ENCODE data around the gene ZFHX2.

ZFHX2 gene

GRCh38 chr14:23559926-23560520, 8.5 kb upstream of the ZFHX2 start:
- DNase-seq: no peak
- peak; percentile 26 for ATAC-seq

DNA sequence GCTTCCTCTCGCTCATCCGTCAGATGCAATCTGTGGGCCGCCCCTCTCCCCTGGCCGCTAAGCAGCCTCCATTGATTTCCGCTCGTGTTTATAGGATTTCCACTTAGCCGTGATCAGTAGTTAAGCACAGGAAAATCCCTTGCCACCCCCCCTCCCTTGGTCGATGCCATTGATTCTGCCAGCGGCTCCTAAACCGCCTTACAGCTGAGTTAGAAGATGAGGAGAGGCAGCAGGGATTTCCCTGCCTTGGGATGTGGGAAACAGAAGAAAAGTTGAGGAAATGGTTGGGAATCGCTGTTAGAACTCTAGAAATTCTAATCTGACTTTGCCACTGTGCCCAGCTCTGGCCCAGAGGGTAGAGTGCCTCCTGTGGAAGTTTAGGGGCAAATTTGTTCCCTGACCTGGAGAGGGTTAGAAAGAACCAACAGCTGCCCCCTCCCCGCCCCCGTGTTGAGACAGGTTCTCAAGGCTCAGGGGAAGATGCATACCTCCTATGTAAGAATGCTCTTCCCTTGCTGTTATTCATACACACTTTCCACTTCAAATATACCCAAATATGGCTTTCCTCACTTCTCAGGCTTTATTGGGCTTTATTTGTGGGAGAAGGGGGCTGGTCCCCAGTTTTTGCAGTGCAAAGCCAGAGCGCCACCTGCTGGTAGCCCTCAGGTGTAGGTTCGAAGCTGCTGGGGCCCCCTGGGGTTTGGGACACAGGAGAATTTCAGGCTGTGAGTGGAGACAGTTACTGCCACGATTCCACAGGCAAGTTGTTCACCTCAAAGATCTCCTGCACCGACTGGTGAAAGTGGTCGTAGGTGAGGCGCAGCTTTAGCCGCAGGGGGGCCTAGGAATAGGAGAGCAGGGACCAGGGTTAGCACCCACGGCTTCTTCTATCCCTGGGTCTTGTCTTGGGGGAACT, 7.7 kb upstream of the ZFHX2 start:
- no peak for ATAC-seq
- DNase-seq: peak; percentile 82

DNA sequence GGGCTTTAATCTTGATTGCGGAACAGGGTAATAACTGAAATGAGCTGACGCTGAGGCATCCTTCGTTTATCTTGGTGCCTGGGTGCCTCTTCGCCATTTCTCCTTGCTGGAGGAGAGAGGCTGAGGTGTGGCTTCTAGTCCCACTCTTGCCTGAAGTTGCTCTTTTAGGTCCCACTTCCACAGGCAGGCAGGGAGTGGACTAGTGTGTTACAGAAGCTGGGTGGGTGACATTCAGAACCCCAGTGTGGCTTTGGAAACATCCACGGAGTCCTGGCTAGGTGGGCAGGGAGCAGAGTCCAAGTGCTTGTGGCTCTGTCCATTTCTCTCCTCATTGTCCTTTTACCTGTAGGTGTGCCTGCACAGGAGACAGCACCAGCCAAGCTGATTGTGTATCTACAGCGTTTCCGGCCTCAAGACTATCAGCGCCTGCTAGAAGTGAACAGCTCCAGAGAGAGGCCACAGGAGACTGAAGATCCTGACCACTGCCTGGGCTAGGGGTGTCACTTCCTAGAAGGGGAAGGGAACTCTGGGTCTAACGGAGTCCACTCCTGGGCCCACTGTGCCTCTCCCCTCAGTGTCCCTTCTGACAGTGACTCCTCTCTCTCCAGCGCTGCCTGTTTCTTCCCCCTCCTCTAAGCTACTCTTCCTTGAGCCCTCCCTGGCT, 6.9 kb upstream of the ZFHX2 start:
- no peak for ATAC-seq

GRCh38 chr14:23557946-23558345, 6.4 kb upstream of the ZFHX2 start:
- no peak for DNase-seq
- no peak for ATAC-seq

More for the DNA sequence above, 6.9 kb upstream of the ZFHX2 start:
- DNase-seq: no peak

DNA sequence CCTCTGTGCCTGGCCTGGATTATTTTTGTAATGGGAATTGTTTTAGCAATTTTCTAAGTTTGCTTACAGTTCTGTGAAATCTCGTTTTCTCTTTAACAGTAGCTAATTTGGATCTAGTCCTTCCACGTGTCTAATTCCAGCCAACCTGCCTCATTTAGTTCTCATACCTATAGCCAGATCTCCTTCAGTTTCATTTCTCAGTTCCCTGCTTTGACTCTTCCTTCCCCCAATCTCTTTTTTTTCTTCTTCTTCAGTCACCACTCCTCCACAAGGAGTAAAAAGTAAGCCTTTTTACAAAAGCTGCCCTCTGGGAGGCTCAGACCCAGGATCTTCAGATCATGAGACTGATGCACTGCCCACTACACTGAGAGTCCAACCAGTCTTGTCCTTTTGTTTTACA, 6.0 kb upstream of the ZFHX2 start:
- DNase-seq (no peak), ATAC-seq (no peak)

- ATAC-seq: no peak
- no peak for DNase-seq
Observed at GRCh38 chr14:23556700-23557440, 5.3 kb upstream of the ZFHX2 start.

GRCh38 chr14:23555882-23556699, 4.5 kb upstream of the ZFHX2 start, which contains the start of gene THTPA:
Gene THTPA, plus strand, starts transcription at chr14:23556271. Its CDS starts 487 bp downstream, at chr14:23556758.
- peak; percentile 93 for DNase-seq
- peak; percentile 83 for ATAC-seq

DNA sequence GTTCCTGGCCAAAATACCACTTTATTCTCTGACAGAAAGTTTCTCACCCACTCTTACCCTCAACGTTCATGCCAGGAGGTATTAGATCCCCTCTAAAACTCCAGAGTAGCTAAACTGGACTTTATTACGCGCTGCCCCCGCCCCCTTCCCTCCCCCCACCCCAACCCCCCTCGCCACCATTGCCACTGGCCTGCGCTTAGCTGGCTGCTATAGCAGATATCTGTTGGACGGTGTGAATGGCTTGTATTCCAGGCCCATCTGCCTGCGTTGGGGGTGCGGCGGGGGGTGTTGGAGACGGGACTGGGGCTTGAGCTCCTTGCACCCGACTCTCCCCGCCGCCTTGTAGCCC, 3.9 kb upstream of the ZFHX2 start:
- no peak for ATAC-seq
- no peak for DNase-seq

- DNase-seq (no peak), ATAC-seq (no peak)
Observed at GRCh38 chr14:23550812-23551265, 726 bp downstream of the ZFHX2 start.

DNA sequence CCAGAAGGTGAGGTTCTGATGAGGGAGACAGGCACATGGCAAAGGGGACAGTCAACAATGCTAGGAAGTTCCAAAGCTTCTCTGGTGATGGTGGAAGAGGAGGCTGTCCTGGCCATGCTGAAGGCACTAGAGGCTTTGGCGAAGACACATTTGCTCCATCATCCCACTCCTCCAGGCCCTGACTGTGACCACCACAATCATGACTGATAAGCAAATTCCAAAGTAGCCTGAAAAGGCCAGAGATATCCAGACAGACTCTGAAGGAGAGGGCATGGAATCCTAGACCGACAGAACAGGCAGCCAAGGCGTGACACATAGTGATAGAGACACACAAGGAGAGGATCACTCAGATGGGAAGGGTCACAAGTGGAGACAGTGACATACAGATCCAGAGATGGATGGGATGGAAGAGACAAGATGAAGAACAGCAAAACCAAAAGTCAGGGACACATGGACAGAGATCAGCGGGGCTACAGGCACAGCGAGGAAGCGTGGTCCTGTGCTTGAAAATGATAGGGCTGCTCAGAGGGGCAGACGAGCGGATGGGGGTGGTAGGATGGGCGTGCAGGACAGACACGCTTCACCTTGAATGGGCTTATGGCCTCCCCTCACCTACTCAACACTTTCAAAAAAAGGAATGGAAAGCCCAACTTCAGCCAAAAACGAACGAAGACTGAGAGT, 1.3 kb downstream of the ZFHX2 start:
- DNase-seq (no peak), ATAC-seq (no peak)

GRCh38 chr14:23548351-23549318, 2.9 kb downstream of the ZFHX2 start:
- no peak for ATAC-seq

GRCh38 chr14:23547924-23548323, 3.6 kb downstream of the ZFHX2 start:
- DNase-seq: no peak
- ATAC-seq: no peak

More at GRCh38 chr14:23548351-23549318, 2.9 kb downstream of the ZFHX2 start:
- DNase-seq: no peak

GRCh38 chr14:23546450-23547035, 5.0 kb downstream of the ZFHX2 start:
- ATAC-seq (no peak), DNase-seq (no peak)

DNA sequence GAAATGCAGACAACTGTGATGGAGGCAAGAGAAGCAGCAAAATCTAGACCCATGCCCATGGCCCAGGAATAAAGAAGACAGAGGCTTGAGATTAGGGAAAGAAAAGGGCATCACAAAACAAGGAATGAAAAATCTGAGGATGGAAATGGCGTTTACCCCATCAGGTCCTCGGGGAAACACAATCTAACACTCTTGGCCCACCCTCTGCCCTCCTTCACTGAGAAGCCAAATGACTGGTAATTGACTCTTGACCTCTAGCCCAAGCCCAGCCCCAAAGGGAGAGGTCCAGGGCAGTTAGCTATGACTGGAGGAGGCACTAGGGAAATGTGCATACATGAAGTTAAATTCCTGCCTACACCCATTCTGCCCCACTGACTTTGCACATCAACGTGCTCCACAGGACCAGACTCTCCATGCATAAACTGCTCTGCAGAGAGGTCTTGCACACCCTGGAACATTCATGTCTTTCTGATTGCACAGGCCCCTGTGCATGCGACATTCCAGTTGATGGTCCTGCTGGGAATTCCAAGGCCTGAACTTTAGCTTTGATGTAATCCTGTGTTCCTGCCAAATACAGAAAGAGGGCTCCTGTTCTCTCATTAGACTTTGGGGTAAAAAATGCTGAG, 5.7 kb downstream of the ZFHX2 start:
- ATAC-seq: no peak
- DNase-seq: no peak

GRCh38 chr14:23544511-23545447, 6.8 kb downstream of the ZFHX2 start:
- ATAC-seq (no peak), DNase-seq (no peak)

- no peak for DNase-seq
- ATAC-seq: no peak
Observed at GRCh38 chr14:23543403-23543802, 8.2 kb downstream of the ZFHX2 start.

DNA sequence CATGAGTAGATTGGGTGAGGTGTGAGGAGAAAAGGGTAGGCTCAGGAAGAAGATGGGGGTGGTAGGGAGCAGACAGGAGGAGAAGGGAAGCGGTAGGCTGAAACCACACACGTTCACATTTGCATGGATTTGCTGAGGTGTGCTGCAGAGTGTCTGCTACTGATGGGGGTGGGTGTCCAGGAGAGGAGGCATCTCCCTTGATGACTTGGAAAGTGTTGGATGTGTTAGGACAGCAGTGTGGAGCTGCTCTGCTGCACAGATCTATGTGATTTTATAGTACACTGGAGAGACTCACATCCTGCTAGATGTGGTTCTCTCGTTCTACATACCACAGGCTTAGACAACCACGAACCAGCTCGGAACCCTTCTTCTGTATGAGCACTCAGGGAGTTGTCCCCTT, 9.3 kb downstream of the ZFHX2 start:
- ATAC-seq (no peak), DNase-seq (no peak)

DNA sequence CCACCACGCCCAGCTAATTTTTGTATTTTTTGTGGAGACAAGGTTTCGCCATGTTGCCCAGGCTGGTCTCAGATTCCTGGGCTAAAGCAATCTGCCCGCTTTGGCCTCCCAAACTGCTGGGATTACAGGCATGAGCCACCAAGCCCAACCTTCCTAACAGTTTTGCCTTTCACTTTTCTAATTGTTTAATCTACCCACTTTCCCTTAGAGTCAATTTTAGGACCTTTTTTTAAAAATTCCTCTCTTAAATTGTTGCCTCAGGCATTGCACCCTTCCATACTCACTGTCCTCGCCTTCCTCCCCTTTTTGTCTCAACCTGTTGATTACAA, 11.5 kb downstream of the ZFHX2 start:
- DNase-seq: no peak
- ATAC-seq: no peak

Measured in stimulated activated naive CD8-positive, alpha-beta T cell treated with anti-CD3 and anti-CD28 coated beads, Interleukin-15, Interleukin-2, amounts not matched to agents 100 U/mL and 50 U/mL, for 24 hours (primary cell).